Kidney (tissue), 14 donors: ENCODE measurements around the gene METTL6. TPM values are rescaled to one million over a fixed set of nuclear protein-coding genes. Genes with fewer than 3 reads are reported as not detected.
A peak's percentile ranks its signal among the peaks of the same experiment; 100 is the strongest.
"Not testable (repeated sequence)": the region's sequence is repeated elsewhere in the genome, so short reads cannot be mapped to it uniquely, and the experiment has no call there.

Experiments
- DNase-seq, 5 donors: peaks; one replicate each; pipeline ENCODE4 v3.0.0-alpha.2; 2013 to 2020
- FAIRE-seq: peaks from 2 replicates; lab custom pipeline; 2012; peaks lifted over from hg19 to GRCh38; lab: Jason Lieb, UNC
- H3K27ac ChIP-seq, 2 donors: one replicate each; pipeline ENCODE4 v1.7.0; 2013; ENCODE audit warnings: low read depth in 2 of 2, low read length in 2 of 2, inconsistent platforms in 1 of 2
- H3K27me3 ChIP-seq: one replicate; pipeline ENCODE4 v1.7.1; 2013; ENCODE audit warnings: low read length, inconsistent platforms; ENCODE audit not compliant: control insufficient read depth, insufficient read depth
- H3K36me3 ChIP-seq, 3 donors: one replicate each; pipeline versions ENCODE4 v1.7.0 to v1.7.1; 2013; ENCODE audit warnings: low read length in 3 of 3, control low read depth in 1 of 3, inconsistent platforms in 1 of 3; ENCODE audit not compliant: insufficient read depth in 3 of 3, control insufficient read depth in 2 of 3
- H3K4me1 ChIP-seq, 3 donors: one replicate each; pipeline versions ENCODE4 v1.7.0 to v1.7.1; 2013; ENCODE audit warnings: low read length in 3 of 3, inconsistent platforms in 1 of 3, low read depth in 1 of 3; ENCODE audit not compliant: control insufficient read depth in 2 of 3, insufficient read depth in 2 of 3
- H3K4me3 ChIP-seq, 3 donors: one replicate each; pipeline versions ENCODE4 v1.7.0 to v1.8.1; 2013; ENCODE audit warnings: low read length in 3 of 3, control low read depth in 1 of 3, inconsistent platforms in 1 of 3
- H3K9ac ChIP-seq, 3 donors: one replicate each; pipeline versions ENCODE4 v1.7.0 to v1.7.1; 2013; ENCODE audit warnings: low read length in 3 of 3, control low read depth in 1 of 3, inconsistent platforms in 1 of 3
- H3K9me3 ChIP-seq, 3 donors: one replicate each; pipeline versions ENCODE4 v1.7.0 to v1.7.1; 2013; ENCODE audit warnings: low read length in 3 of 3, control low read depth in 1 of 3, inconsistent platforms in 1 of 3; ENCODE audit not compliant: control insufficient read depth in 2 of 3, insufficient read depth in 1 of 3
- intact Hi-C: fragments of 100-400 bp; cut with DNase I; formaldehyde crosslinking; loops from one replicate; pipeline ENCODE4 v1.11.1; 2022
- polyA plus RNA-seq: library from polyadenylated mRNA; stranded (reverse); fragments of 350-450 nt; fragmentation: Illumina TruSeq; extraction: RNeasy Lipid Tissue Mini Kit (QIAGEN cat#74804); gene quantifications from one replicate; pipeline ENCODE4 v1.2.3, GENCODE V29; 2014; ENCODE audit warnings: low read depth, low replicate concordance; ENCODE audit not compliant: insufficient read depth
- total RNA-seq: library from RNA; stranded (reverse); fragmentation: NEBNext Ultra II Directional; extraction: Animal tissue kit (Norgen Biotek cat#: 25700); gene quantifications from one replicate; pipeline ENCODE4 v1.2.1, GENCODE V29; 2021
- TF ChIP-seq, protein P1 (sequence below): IDR thresholded peaks from 3 replicates; pipeline ENCODE4 v1.5.1; 2012; ENCODE audit warnings: mild to moderate bottlenecking, moderate library complexity, borderline replicate concordance; ENCODE audit not compliant: insufficient read depth; ENCODE audit errors: extremely low read depth
- donor health status: control.
- donor health status: control.
- donor health status: control.
- donor health status: control.
- donor health status: control.
- donor health status: DM: yes; HTN: yes; CAD: no.
- donor health status: Normal renal cell carcinoma (clear cell type).

Gene METTL6
- total and polyA plus RNA-seq, 2 donors from 2014 or later, result 9.7 to 18.6 TPM

GRCh38 chr3:15368561-15369135 lies 58.7 kb downstream of the METTL6 start:
- no peak overlapping the region for H3K4me3 ChIP-seq
- TF ChIP-seq, protein P1, sequence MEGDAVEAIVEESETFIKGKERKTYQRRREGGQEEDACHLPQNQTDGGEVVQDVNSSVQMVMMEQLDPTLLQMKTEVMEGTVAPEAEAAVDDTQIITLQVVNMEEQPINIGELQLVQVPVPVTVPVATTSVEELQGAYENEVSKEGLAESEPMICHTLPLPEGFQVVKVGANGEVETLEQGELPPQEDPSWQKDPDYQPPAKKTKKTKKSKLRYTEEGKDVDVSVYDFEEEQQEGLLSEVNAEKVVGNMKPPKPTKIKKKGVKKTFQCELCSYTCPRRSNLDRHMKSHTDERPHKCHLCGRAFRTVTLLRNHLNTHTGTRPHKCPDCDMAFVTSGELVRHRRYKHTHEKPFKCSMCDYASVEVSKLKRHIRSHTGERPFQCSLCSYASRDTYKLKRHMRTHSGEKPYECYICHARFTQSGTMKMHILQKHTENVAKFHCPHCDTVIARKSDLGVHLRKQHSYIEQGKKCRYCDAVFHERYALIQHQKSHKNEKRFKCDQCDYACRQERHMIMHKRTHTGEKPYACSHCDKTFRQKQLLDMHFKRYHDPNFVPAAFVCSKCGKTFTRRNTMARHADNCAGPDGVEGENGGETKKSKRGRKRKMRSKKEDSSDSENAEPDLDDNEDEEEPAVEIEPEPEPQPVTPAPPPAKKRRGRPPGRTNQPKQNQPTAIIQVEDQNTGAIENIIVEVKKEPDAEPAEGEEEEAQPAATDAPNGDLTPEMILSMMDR, result no peak
- FAIRE-seq (no peak), DNase-seq (no peak)
- intact Hi-C loops, result no loop called here
- H3K27ac ChIP-seq, result no peak overlapping the region
- no peaks in the 10 kb centered on the region for H3K27me3 ChIP-seq
- H3K9ac ChIP-seq, result no peak overlapping the region
- peaks cover 0 to 2% (median 0%) of the 10 kb centered on the region in 3 donors for H3K4me1 ChIP-seq
- H3K36me3 ChIP-seq, result no peaks in the 10 kb centered on the region
- no peaks in the 10 kb centered on the region for H3K9me3 ChIP-seq

- DNase-seq, result no peak
- H3K27me3 ChIP-seq, result no peaks in the 10 kb centered on the region
- H3K9ac ChIP-seq, result no peak overlapping the region
- no peak overlapping the region for H3K27ac ChIP-seq
- no peaks in the 10 kb centered on the region for H3K36me3 ChIP-seq
- H3K9me3 ChIP-seq, result no peaks in the 10 kb centered on the region
- TF ChIP-seq, protein P1, result no peak
- no peak overlapping the region for H3K4me3 ChIP-seq
- no peak for FAIRE-seq
- intact Hi-C loops, result no loop called here
- H3K4me1 ChIP-seq, result peaks cover 0 to 11% (median 6%) of the 10 kb centered on the region in 3 donors
These were observed 60.3 kb downstream of the METTL6 start for GRCh38 chr3:15367059-15367458.

GRCh38 chr3:15364078-15364477 lies 63.3 kb downstream of the METTL6 start:
- peak in 1 of 5 donors; percentile 31 for DNase-seq
- intact Hi-C loops, FAIRE-seq: not testable (repeated sequence)

GRCh38 chr3:15361494-15362214 lies 65.7 kb downstream of the METTL6 start:
- peak overlapping the region in 1 of 3 donors; percentile 32 for H3K9ac ChIP-seq
- no peaks in the 10 kb centered on the region for H3K9me3 ChIP-seq
- H3K4me1 ChIP-seq, result peaks cover 0 to 26% (median 11%) of the 10 kb centered on the region in 3 donors
- DNase-seq, result no peak
- H3K4me3 ChIP-seq, result no peak overlapping the region
- intact Hi-C loops, result no loop called here
- TF ChIP-seq, protein P1, result no peak
- no peaks in the 10 kb centered on the region for H3K36me3 ChIP-seq
- FAIRE-seq, result no peak
- H3K27ac ChIP-seq, result peak overlapping the region; percentile 32 to 56
- no peaks in the 10 kb centered on the region for H3K27me3 ChIP-seq

More at GRCh38 chr3:15364078-15364477, 63.3 kb downstream of the METTL6 start:
- H3K27ac ChIP-seq, result peak overlapping the region; percentile 4 to 28
- H3K36me3 ChIP-seq, H3K27me3 ChIP-seq, H3K4me3 ChIP-seq, H3K9ac ChIP-seq, H3K9me3 ChIP-seq: not testable (repeated sequence)
- peaks cover 0 to 26% (median 11%) of the 10 kb centered on the region in 3 donors for H3K4me1 ChIP-seq
